ENCODE results near the gene SLC31A2. TPM values are rescaled to one million over a fixed set of nuclear protein-coding genes. Genes with fewer than 3 reads are reported as not detected.

The SLC31A2 gene
- total and polyA plus RNA-seq, 2 experiments from 2014 or later: 1.8 to 3.8 TPM

GRCh38 chr9:113164536-113165300 is 13.9 kb downstream of the SLC31A2 start:
- H3K27me3 Mint-ChIP-seq (ENCODE audit: insufficient read depth, low read depth, poor library complexity): peaks cover under 1% of the 10 kb centered on the region
- H3K27ac Mint-ChIP-seq: no peak overlapping the region
- Histone ChIP-seq H3K27ac (ENCODE audit: low read depth) (no peak overlapping the region), H3K4me3 (no peak overlapping the region), H4K20me1 (replicated peaks; ENCODE audit: insufficient read depth) (no peaks in the 10 kb centered on the region; the same call in none of the 2 replicates), H3F3A (replicated peaks; ENCODE audit: low read depth) (no peaks in the 10 kb centered on the region), H3K9me2 (ENCODE audit: insufficient read depth) (no peaks in the 10 kb centered on the region), H3K4me2 (no peak overlapping the region), H3K36me3 (ENCODE audit: insufficient read depth) (peaks cover 3% of the 10 kb centered on the region; the same call in 1 of the 2 replicates), H3K79me2 (replicated peaks; ENCODE audit: insufficient read depth) (no peaks in the 10 kb centered on the region), H2AFZ (no peak overlapping the region), H3K4me1 (ENCODE audit: insufficient read depth) (peaks cover 12% of the 10 kb centered on the region), H3K27me3 (ENCODE audit: insufficient read depth) (no peaks in the 10 kb centered on the region)
- TF ChIP-seq, protein P1, sequence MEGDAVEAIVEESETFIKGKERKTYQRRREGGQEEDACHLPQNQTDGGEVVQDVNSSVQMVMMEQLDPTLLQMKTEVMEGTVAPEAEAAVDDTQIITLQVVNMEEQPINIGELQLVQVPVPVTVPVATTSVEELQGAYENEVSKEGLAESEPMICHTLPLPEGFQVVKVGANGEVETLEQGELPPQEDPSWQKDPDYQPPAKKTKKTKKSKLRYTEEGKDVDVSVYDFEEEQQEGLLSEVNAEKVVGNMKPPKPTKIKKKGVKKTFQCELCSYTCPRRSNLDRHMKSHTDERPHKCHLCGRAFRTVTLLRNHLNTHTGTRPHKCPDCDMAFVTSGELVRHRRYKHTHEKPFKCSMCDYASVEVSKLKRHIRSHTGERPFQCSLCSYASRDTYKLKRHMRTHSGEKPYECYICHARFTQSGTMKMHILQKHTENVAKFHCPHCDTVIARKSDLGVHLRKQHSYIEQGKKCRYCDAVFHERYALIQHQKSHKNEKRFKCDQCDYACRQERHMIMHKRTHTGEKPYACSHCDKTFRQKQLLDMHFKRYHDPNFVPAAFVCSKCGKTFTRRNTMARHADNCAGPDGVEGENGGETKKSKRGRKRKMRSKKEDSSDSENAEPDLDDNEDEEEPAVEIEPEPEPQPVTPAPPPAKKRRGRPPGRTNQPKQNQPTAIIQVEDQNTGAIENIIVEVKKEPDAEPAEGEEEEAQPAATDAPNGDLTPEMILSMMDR (conservative IDR thresholded peaks at IDR 0.05; ENCODE audit: low read depth in 2 of 2): no peak
- TF ChIP-seq CREB1 (CRISPR knock-in tag; IDR thresholded peaks at IDR 0.05; ENCODE audit: low read depth): no peak
- TF ChIP-seq JUNB (IDR thresholded peaks at IDR 0.05; ENCODE audit: unreplicated experiment): no peak
- TF ChIP-seq ZNF114 (CRISPR knock-in tag; IDR thresholded peaks at IDR 0.05): no peak
- DNase-seq (ENCODE audit: low spot score) (no peak), ATAC-seq (no peak)
- H3K9me3 Mint-ChIP-seq: no peaks in the 10 kb centered on the region
- H3K4me3 Mint-ChIP-seq: no peak overlapping the region
- H3K4me1 Mint-ChIP-seq: peaks cover 15% of the 10 kb centered on the region
- peaks cover 33% of the 10 kb centered on the region for H3K36me3 Mint-ChIP-seq (ENCODE audit: low read depth)

DNA sequence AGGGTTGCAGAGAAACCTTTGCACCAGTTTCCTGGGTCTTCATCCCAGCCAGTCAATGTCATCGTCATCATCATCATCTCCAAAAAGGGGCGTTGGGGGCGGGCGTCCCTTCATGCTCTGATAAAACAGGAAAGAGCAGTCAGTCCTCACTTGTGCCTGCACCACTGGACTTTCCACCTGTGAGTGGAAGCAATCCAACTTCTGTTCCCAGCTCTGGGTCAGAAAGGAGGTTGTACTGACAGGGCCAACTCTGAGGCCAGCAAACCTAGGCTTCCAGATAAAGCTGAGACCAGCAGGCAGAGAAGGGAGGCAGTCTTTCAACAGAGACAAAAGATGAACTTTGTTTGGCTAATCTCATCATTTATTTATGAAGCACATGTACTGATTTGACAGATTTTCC is 15.2 kb downstream of the SLC31A2 start:
- ATAC-seq: no peak

More for the DNA sequence above, 15.2 kb downstream of the SLC31A2 start:
- H3K27ac ChIP-seq (ENCODE audit: low read depth): no peak overlapping the region
- peaks cover 11% of the 10 kb centered on the region; the same call in 1 of the 2 replicates for H3K36me3 ChIP-seq (ENCODE audit: insufficient read depth)
- no peak overlapping the region for H3K4me3 ChIP-seq
- no peak overlapping the region for H3K27ac Mint-ChIP-seq
- H3K27me3 ChIP-seq (ENCODE audit: insufficient read depth): no peaks in the 10 kb centered on the region
- no peaks in the 10 kb centered on the region for H3F3A ChIP-seq (replicated peaks; ENCODE audit: low read depth)
- DNase-seq (ENCODE audit: low spot score): no peak
- H3K4me1 Mint-ChIP-seq: peaks cover 9% of the 10 kb centered on the region
- TF ChIP-seq ETS1 (IDR thresholded peaks at IDR 0.05): no peak
- no peak for TF ChIP-seq EZH2phosphoT487 (IDR thresholded peaks at IDR 0.05; ENCODE audit: unreplicated experiment)
- no peak for TF ChIP-seq NANOG (IDR thresholded peaks at IDR 0.05; ENCODE audit: borderline replicate concordance)
- no peak for TF ChIP-seq JUNB (IDR thresholded peaks at IDR 0.05; ENCODE audit: unreplicated experiment)
- peaks cover 5% of the 10 kb centered on the region for H3K4me1 ChIP-seq (ENCODE audit: insufficient read depth)
- no peak overlapping the region for H2AFZ ChIP-seq
- H3K36me3 Mint-ChIP-seq (ENCODE audit: low read depth): peaks cover 45% of the 10 kb centered on the region
- peaks cover 4% of the 10 kb centered on the region for H3K27me3 Mint-ChIP-seq (ENCODE audit: insufficient read depth, low read depth, poor library complexity)
- no peak overlapping the region for H3K4me3 Mint-ChIP-seq
- no peaks in the 10 kb centered on the region for H3K9me2 ChIP-seq (ENCODE audit: insufficient read depth)
- no peaks in the 10 kb centered on the region for H3K9me3 Mint-ChIP-seq
- H4K20me1 ChIP-seq (replicated peaks; ENCODE audit: insufficient read depth): no peaks in the 10 kb centered on the region; the same call in none of the 2 replicates
- no peaks in the 10 kb centered on the region for H3K79me2 ChIP-seq (replicated peaks; ENCODE audit: insufficient read depth)
- no peak overlapping the region for H3K4me2 ChIP-seq
